Urothelium cell line (cell line): ENCODE data around the gene KLK10.

Experiments used
- DNase-seq: peaks from one replicate; pipeline ENCODE4 v3.0.0; 2011; ENCODE audit warnings: low spot score, mixed read lengths
- FAIRE-seq: peaks from 2 replicates; lab custom pipeline; 2011; peaks lifted over from hg19 to GRCh38; lab: Jason Lieb, UNC

Gene KLK10, protein sequence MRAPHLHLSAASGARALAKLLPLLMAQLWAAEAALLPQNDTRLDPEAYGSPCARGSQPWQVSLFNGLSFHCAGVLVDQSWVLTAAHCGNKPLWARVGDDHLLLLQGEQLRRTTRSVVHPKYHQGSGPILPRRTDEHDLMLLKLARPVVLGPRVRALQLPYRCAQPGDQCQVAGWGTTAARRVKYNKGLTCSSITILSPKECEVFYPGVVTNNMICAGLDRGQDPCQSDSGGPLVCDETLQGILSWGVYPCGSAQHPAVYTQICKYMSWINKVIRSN

DNA sequence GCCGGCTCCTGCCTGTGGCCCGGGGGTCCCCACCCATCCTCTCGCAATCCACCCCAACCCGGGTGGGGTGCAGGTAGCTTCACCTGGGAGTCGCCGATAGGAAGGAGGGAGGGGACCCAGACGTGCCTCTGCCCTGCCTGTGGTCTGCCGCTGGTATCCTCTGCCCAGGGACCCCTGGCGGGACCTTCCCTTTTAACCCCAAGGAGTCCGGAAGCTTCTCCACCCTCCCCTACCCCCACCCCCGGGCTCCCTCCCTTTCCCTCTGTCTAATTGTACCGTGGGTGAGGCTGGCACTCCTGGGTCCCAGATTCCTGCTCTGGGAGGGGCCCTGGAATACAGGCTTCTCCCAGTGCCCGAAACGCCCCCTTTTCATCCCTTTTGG, at the start of gene KLK10:
TSS of gene KLK10 (minus strand) at position 166 of the 382 bp plus-strand sequence. CDS start 579 bp downstream, outside the sequence.
- FAIRE-seq (no peak), DNase-seq (no peak)

DNA sequence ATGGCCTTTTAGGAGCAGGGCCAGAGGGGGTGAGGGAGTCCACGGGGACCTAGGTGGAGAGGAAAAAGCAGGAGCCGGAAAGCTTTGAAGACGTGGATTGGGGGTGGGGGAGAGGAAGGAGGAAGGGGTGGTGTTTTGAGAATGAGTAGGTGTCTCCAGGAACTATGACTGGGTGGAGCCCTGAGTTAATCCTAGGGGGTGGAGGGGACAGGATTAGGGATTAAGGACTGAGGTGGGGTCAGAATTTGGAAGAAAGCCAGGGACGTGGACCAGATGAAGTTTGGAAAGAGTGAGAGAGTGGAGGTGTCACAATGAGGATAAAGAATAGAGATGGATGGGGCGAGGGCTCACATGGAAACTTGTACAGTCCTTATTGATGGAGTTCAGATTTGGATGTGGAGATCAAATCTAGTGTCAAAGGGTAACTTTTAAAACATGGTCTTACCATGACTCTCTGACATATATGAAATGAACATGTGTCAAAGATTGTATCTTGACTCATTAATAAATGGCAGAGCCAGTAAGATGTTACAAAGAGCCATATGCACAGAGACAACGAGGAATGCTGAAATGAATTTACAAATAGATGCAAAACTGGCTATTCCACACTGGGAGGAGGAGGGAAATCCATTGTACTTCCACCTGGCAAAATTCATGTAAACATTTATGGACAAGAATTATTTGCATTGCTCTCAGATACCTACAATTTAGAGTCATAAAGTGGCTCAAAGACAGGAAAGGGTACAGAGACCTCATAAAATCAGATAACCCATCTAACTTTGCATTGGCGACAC, 47.1 kb upstream of the KLK10 start:
- no peak for DNase-seq
- no peak for FAIRE-seq

DNA sequence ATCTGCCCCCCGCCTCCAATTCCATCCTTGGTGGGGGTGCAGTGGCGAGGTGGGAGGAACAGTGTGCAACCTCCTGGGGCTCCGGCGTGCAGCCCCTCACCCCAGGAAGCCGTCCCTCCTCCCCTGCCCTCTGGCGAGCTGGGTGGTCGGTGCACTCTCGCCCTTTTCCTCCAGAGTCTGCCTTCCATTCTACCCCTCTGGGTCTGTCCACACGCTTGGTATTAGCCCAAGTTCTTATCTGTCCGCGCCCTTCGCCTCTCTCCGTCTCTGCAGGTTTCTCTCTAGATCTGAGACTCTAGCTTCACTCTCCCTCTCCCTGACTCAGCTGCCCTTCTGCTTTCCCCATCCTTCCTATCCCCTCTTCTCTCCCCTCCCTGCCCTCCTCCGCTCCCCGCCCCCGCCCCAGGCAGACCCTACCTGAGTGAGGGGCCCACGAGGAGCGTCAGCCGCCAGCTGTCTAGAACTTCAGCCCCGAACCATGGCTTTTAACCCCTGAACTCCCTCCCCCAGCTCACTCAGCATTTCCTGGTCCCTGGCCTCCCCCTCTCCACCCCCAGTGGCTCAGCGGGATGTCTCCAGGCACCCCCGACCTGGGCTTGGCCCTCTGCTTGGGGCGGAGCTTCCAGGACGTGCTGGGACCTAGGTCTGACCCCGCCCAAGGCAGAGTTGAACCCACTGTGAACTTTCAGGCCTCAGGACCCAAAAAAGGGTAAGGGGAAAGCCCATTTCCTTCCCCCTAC, 45.9 kb upstream of the KLK10 start:
- FAIRE-seq, result no peak

DNA sequence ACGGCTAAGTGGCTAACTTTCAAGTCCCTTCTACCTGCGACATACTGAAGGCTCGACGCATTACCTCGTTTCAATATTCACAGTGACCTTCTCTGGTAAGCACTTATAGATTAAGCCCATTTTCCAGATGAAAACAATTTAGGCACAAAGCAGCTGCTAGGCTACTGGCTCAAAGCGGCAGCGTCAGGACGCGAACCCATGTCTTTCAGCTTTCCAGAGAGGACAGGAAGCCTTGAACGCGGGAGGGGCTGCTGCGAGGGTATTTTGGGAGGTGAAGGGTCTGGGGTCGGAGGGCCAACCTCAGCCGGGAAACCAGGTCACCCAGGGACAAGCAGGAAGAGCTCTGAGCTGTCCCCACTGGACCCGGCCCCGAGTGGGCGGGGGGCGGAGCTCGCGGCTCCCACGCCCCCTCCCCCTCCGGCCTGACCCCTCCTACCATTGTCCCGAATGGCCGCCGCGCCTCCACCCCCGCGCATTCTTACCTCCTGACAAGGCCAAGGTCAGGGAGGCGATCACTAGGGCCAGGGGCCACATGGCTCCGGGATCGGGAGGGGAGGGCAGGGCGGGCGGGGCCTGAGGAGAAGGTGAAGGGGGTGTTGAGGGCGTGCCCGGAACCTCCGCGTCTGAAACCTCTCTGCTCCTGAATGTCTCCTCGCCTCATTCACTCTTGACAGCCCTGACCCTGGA, 45.2 kb upstream of the KLK10 start, which contains the start of gene KLK13:
TSS of gene KLK13 (minus strand) at position 559 of the 687 bp plus-strand sequence. CDS start at position 534, 25 bp downstream.
- FAIRE-seq, result peak; percentile 59

More for the DNA sequence above, 45.9 kb upstream of the KLK10 start:
- no peak for DNase-seq

DNA sequence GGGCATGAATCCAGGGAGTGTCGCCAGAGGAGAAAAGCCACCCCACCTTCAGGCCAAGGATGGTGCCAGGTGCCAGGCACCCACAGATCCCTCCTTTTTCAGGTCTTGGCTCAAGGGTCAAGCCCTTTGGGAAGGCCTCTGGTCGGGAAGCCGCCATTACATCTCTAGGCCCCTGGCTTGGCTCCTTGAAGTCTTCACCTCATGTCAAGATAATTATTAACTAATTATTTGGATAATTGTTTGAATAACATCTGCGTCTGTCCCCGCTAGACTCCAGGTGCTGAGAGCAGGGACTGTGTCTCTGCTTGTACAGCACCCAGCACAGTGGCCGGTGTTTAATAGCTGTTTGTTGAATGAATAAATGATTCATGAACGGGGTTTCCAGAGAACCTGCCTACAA, 44.2 kb upstream of the KLK10 start:
- DNase-seq (no peak), FAIRE-seq (no peak)

More for the DNA sequence above, 45.2 kb upstream of the KLK10 start, which contains the start of gene KLK13:
- peak; percentile 82 for DNase-seq

DNA sequence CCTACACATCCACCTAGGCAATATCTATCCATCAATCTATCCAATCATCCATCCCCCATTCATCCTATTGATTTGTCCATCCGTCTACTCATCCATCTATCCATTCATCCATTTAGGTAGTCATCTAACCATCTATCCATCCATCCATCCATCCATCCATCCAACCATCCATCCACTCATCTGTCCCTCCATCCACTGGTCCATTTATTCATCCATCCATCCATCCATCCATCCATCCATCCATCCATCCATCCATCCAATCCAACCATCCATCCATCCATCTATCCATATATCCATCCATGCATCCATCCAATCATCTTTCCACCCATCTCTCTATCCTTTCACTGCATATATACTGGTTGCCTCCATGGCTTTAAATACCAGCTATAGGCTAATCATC, 41.5 kb upstream of the KLK10 start:
- no peak for DNase-seq
- peak; percentile 48 for FAIRE-seq

DNA sequence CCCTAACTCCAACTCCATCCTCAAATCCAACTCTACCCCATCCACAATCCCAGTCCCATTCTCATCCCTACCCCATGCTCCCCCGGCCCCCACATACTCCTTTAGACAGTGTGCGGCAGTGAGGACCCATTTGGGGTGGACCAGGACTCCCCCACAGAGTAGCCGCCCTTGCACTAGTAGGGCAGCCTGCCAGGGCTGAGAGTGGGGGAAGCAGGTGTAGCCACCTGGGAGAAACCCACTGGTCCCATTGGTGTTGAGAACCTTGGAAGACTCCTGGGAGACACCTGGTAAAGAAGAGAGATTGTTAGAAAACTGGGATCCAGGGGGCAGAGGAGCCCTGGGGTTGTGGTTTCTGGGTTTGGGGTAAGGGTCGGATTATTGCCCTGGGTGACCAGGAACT, 40.8 kb upstream of the KLK10 start:
- DNase-seq (no peak), FAIRE-seq (no peak)

DNA sequence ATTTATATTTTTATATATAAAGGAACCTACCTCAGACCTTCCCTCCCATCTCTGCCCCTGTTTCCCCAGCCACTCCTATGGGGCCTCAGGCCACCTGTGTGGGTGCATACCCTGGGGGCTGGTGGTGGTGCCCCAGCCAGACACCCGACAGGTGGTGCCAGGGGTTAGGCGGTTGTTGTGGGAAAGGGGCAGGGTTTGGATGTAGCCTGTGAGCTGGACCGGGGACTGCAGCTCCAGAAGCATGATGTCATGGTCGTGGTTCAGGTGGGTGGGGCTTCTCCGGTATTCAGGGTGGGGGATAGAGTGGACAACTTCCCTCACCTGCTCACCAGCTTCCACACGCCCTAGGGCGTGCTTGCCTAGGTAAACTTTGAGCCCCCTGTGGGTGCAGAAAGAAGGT, 40.2 kb upstream of the KLK10 start:
- DNase-seq, result no peak
- no peak for FAIRE-seq

DNA sequence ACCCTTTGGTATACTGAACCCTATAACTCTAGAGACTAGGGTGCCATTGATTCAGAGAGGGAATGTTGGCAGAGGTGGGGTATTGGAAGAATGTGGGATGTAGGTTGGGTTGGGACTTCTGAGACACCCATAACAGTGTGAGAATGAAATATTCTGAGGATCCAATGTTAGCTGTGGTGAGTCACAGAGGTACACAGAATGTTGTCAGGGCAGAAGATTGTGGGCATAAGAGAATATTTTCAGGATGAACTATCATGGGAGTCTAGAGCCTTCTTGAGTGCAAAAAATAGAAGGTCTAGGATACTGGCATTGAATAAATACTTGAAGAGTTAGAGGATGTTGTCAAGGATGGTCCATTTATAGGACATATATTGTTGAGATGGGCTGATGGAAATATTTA, 36.4 kb upstream of the KLK10 start:
- DNase-seq (no peak), FAIRE-seq (no peak)

DNA sequence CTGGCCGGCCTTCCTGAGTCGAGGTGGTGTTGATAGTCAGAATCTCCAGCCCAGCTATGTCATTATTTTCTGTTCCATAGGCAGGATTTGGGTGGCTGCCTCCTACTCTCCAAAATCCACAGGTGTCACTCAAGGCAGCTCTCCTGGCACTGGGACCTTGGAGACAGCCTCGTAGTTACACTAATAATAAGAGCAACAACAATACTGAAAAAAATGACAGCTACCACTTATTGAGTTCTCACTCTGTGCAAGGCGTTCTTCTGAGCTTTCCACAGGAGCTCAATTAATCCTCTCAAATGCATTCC, 27.5 kb upstream of the KLK10 start:
- DNase-seq (no peak), FAIRE-seq (no peak)

DNA sequence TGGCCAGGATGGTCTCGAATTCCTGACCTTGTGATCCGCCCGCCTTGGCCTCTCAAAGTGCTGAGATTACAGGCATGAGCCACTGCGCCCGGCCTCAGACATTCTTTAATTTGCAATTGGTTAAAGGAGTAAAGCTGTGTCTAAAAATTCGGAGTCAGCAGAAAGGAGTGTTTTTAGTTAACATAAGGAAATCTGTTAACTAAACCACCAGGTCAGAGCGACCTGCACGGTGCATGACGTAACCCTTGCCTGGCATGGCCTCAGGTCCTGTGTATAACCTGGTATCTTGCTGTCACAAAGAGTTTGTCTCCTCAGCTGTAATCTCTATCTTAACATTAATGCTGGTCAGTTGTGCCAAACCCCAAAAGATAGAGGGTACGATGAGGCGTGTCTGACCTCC, 24.8 kb upstream of the KLK10 start:
- FAIRE-seq, result no peak
- no peak for DNase-seq

DNA sequence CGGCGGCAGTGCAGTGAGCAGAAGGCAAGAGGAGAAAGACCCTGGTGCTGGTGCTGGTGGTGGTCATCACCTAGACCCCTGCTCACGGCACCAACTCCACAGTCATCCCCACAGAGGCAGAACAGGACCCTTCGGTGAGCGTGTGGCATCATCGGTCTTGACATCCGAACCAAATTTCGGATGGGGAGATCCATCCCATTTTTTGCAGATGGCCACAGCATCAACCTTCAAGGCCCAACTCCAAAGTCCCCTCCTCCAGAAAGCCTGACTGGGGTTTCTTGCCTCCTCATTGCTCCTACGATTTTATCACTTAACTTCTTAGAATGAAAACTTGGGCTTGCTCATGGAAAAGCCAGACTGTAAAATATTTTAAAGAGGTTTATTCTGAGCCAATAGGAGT, 24.0 kb upstream of the KLK10 start:
- FAIRE-seq, result no peak
- no peak for DNase-seq

DNA sequence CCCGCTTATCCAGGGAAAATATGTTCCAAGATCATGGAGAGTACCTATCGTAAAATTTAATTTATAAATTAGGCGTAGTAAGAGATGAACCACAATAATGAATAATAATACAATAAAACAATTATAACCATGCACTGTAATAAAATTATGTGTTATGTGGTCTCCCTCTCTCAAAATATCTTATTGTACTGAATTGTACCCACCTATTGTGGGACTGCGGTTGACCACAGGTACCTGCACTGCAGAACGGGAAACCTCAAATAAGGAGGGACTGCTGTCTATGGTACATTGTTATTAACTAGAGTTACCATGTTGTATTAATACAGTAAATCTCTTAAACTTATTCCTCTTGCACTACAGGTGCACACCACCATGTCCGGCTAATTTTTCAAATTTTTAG, 20.6 kb upstream of the KLK10 start:
- no peak for FAIRE-seq
- no peak for DNase-seq

DNA sequence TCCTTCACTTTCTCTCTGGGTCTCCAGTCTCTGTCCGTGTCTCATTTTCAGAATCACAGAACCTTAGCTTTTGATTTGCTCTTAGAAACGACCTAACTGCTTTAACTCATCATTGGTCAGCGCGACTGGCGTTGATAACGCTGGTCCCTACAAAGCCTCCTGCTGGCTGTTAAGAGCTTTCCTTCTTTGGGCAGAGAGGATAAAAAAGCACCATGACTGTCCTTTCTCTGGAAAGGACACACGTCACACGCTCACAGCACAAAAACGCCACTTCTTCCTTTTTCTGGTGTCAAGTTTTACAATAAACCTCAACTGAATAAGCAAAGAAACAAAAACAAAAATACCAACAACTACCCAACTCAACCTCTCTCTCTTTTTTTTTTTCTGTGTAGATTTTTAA, 17.0 kb upstream of the KLK10 start:
- FAIRE-seq (no peak), DNase-seq (no peak)

DNA sequence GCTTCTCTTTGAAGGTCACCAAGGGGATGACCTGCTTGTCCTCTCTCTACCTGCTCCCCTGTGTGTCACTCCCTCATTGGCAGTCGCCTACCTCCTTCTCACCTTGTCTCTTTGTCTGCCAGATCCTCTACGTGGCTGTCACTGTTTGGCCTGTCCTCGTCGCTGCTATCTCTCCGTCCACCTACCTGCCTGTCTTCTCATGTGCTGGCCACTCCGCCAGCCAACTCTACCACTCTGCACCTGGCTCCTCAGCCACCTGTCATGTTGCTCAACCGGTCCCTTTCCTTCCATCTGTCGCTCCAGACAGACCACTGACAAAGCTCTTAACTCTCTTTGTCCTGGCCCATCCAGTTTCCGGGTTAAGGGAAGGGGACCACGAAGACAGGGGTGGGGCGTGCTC, 15.2 kb upstream of the KLK10 start, which contains the start of gene KLK12:
TSS of gene KLK12 (minus strand) at position 299 of the 400 bp plus-strand sequence. CDS start 381 bp downstream, outside the sequence.
- FAIRE-seq, result no peak

DNA sequence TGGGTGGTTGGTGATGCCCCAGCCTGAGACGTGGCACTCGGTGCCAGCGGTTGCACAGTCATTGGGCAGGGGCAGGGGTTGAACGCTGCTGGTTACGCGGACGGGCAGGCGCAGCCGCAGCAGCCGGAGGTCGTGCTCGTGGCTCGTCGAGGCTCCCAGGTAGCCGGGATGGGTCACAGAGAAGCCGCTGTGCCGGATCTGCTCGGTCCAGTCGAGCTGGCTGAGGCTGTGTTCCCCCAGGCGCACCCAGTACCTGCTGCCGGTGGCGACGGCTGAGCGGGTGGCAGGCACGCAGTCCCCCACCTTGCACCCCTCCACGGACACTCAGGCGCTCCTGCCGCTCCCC, 12.3 kb upstream of the KLK10 start:
- FAIRE-seq, result no peak
- no peak for DNase-seq

More for the DNA sequence above, 15.2 kb upstream of the KLK10 start, which contains the start of gene KLK12:
- DNase-seq, result no peak

DNA sequence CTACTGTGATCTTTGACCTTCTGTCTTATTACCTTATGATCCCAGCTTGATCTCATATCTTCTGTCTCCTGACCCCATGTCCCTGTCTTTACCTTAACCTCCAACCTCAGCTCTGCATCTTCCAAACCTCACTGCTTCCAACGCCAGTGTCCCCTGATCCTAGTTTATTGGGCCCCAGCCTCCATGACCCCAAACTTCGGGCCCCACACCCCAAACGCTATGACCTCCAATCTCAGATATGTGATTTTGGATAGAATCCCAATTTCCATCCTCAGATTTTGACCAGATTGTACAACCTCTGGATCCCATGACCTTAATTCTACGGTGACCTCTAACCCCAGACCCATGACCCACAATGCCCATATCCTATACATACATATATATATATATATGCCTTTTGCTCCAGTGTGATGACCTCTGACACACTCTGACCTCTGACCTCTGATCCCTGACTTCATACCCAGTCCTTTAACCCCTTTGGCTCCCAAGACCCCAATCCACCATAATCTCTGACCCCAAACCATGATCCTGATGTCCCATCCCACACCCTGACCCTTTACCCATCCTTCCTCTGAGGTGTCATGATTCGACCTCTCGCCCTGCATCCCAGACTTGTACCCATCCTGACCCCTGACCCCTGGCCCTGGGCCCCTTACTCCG, 11.8 kb upstream of the KLK10 start:
- no peak for FAIRE-seq
- DNase-seq, result no peak

DNA sequence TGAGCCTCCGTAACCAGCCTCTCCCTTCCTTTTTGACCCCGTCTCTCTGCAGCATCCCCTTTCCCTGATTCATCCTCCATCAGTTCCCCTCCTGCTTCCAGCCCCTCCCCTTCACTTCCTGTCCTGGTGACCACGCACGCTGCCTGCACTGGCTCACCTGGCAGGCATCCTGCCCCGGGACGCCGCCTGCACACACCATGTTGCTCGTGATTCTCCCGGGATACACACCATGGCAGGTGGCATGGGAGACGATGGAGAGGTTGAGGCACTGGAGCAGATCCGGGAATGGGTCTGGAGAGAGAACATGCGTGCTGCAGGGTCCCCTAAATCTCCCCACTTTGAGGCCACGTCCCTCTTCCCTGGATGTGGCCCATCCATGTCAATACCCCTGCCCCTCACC, 11.1 kb upstream of the KLK10 start:
- FAIRE-seq, result peak; percentile 71

DNA sequence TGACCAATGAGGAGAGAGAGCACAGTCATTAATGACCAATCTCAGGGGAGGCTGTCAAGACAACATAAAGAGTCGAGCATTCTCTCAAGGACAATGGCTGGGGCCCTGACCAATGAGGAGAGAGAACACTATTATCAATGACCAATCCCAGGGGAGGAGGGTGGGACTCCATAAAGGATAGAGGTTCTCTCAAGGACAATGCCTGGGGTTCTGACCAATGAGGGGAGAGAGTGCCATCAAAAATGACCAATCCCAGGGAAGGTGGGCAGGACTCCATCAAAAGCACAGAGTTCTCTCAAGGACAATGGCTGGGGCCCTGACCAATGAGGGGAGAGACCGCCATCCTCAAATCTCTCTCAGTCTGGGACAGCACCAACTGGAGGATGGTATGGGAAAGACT, 10.2 kb upstream of the KLK10 start:
- DNase-seq (no peak), FAIRE-seq (no peak)

More for the DNA sequence above, 11.1 kb upstream of the KLK10 start:
- peak; percentile 26 for DNase-seq

DNA sequence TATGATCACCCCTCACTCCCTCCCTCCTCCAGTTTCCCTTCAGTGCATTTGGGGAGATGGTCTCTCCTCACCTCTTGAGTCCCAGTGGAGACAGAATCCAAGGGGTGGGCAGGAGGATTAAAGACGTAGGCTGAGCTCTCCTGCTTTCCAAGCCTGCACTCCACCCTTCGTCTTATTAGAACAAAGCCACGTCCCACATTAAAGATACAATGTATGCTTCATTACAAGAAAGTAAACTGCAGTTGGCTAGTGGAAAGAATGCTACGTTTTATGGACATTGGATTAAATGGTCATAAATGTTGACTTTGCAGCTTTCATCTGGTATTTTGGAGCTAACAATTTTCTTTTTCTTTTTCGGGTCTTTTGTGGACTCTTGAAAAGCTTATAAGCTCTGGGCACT, 8.4 kb upstream of the KLK10 start:
- FAIRE-seq, result no peak
- DNase-seq, result no peak
